K562 (cell line): Measurements from ENCODE around the gene PMVK. TPM values are rescaled to one million over a fixed set of nuclear protein-coding genes. Genes with fewer than 3 reads are reported as not detected.

Source experiments
- CHD2 ChIP-seq: IDR thresholded peaks from 2 replicates; pipeline ENCODE4 v1.6.1; 2011; ENCODE audit warnings: low read depth, low read length
- FOS ChIP-seq: IDR thresholded peaks from 3 replicates; pipeline ENCODE4 v1.6.1; 2011; ENCODE audit not compliant: insufficient read length; ENCODE audit errors: extremely low read depth
- HMG20B ChIP-seq: fragments of 250-450 bp; sonication (Bioruptor Pico); IDR thresholded peaks from 2 replicates; pipeline ENCODE4 v1.5.0; 2021; ENCODE audit warnings: mild to moderate bottlenecking
- NFIX ChIP-seq: fragments of 250-450 bp; sonication (Bioruptor Pico); IDR thresholded peaks from 2 replicates; pipeline ENCODE4 v1.4.0; 2020; ENCODE audit warnings: low read depth, mild to moderate bottlenecking, moderate library complexity
- NFRKB ChIP-seq: fragments of 450-650 bp; IDR thresholded peaks from 2 replicates; pipeline ENCODE4 v1.6.1; 2016; ENCODE audit warnings: low read depth
- POLR2B ChIP-seq: fragments of 450-650 bp; IDR thresholded peaks from 2 replicates; pipeline ENCODE4 v1.6.1; 2018; ENCODE audit warnings: low read depth; ENCODE audit not compliant: partially characterized antibody
- PTTG1 ChIP-seq: fragments of 450-650 bp; IDR thresholded peaks from 2 replicates; pipeline ENCODE4 v1.6.1; 2016; ENCODE audit warnings: low read depth, mild to moderate bottlenecking, missing genetic modification characterization, missing compliant biosample characterization
- SLC30A9 ChIP-seq: fragments of 250-450 bp; sonication (Bioruptor Pico); IDR thresholded peaks from 2 replicates; pipeline ENCODE4 v1.8.0; 2022; ENCODE audit warnings: mild to moderate bottlenecking, moderate library complexity
- SMARCA4 ChIP-seq: fragments of 450-650 bp; IDR thresholded peaks from 2 replicates; pipeline ENCODE4 v1.6.1; 2016
- TEAD4 ChIP-seq, 2 experiments: sonication (generic) in 1 of 2; formaldehyde crosslinking in 1 of 2; IDR thresholded peaks; 2 replicates each; pipeline versions ENCODE4 v1.6.1 to v1.8.0; 2012 to 2022; ENCODE audit warnings: borderline replicate concordance in 1 of 2, inconsistent platforms in 1 of 2, low read length in 1 of 2, mild to moderate bottlenecking in 1 of 2, missing genetic modification reagents in 1 of 2
- polyA plus RNA-seq, 8 experiments: library from polyadenylated mRNA; depleted of rRNA in 4 of 8; stranded (reverse) in 5 of 8; unstranded in 3 of 8; fragments of >200 nt; fragmentation: Nextera tagmentation in 2 of 8; fragmentation: Illumina TruSeq in 1 of 8; extraction: Ambion mirVana in 2 of 8; extraction: Trizol in 1 of 8; gene quantifications; 2 replicates each; pipeline versions ENCODE4 v1.2.1 to v1.2.3, GENCODE V29; 2011 to 2014; ENCODE audit warnings: inconsistent platforms in 1 of 8, missing spikeins in 1 of 8
- total RNA-seq, 7 experiments: library from RNA; depleted of rRNA in 6 of 7; stranded (reverse); fragments of >200 nt in 6 of 7; fragmentation: Illumina TruSeq in 2 of 7; extraction: Trizol in 2 of 7; gene quantifications; 2 replicates each; pipeline versions ENCODE4 v1.2.1 to v1.2.3, GENCODE V29; 2011 to 2021; ENCODE audit warnings: low replicate concordance in 1 of 7
- TF ChIP-seq, protein P1 (sequence below): sonication (generic); formaldehyde crosslinking; IDR thresholded peaks from 2 replicates; pipeline ENCODE4 v1.8.0; 2022; ENCODE audit warnings: mild to moderate bottlenecking, missing genetic modification reagents
- TF ChIP-seq, protein P2 (sequence below): fragments of 250-450 bp; sonication (Bioruptor Pico); IDR thresholded peaks from 2 replicates; pipeline ENCODE4 v1.5.0; 2020; ENCODE audit warnings: mild to moderate bottlenecking, borderline replicate concordance
- TF ChIP-seq, protein P3 (sequence below): sonication (generic); formaldehyde crosslinking; IDR thresholded peaks from 2 replicates; pipeline ENCODE4 v1.8.0; 2022; ENCODE audit warnings: mild to moderate bottlenecking, missing genetic modification reagents
- TF ChIP-seq, protein P4 (sequence below): fragments of 450-650 bp; formaldehyde crosslinking; IDR thresholded peaks from 2 replicates; pipeline ENCODE4 v1.4.0; 2022; ENCODE audit warnings: missing genetic modification characterization
- TF ChIP-seq, protein P5 (sequence below), 2 experiments: fragments of 250-450 bp in 1 of 2; fragments of 450-650 bp in 1 of 2; sonication (Bioruptor Pico) in 1 of 2; IDR thresholded peaks; 2 replicates each; pipeline versions ENCODE4 v1.6.1 to v1.8.0; 2016 to 2021; ENCODE audit warnings: mild to moderate bottlenecking in 2 of 2, moderate library complexity in 2 of 2, missing compliant biosample characterization in 1 of 2, missing genetic modification characterization in 1 of 2
- TF ChIP-seq, protein P6 (sequence below): fragments of 250-450 bp; sonication (Bioruptor Pico); IDR thresholded peaks from 2 replicates; pipeline ENCODE4 v1.9.0; 2021; ENCODE audit warnings: mild to moderate bottlenecking
- TF ChIP-seq, protein P7 (sequence below): fragments of 450-650 bp; IDR thresholded peaks from 2 replicates; pipeline ENCODE4 v1.6.1; 2016; ENCODE audit warnings: mild to moderate bottlenecking

Gene PMVK
- total and polyA plus RNA-seq, 9 of the 15 experiments (the other 6 are each of a cell fraction or from before 2014, with no cell fraction given), result 1.1 to 15.3 (median 6.3) TPM

DNA sequence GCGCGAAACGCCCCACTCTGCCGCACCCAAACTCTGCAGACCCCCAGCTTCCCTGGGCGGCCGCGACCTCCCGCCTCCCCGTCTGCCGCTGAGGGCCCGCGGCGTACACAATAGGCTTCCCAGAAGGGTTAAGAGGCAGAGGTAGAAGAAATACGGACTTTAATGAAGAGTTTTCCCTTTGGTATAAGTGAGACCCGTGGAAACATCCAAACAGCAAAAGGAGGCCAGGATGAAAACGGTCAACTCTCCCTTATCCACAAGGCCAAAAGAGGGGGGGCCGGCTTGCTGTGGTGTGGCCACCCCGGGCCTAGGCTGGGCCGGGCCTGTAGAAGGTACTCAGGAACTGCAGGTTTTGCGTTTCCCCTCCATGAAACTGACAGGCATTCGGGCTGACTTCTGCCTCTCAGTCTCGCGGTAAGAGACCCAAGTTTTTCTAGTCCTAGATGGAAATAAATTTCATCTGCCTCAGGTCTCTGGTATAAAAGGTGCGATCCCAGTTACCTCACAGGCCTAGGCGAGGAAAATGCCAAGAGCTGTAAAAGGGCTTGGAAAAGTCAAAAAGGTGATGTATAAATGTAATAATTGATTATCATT lies 25.7 kb upstream of the PMVK start (continued):
- TF ChIP-seq SMARCA4 (0 out of 2 replicates have a peak, but pooled peaks have one; percentile 11), POLR2B (peak; percentile 14), SLC30A9 (CRISPR knock-in tag) (0 out of 2 replicates have a peak, but pooled peaks have one; percentile 3), CHD2 (peak; percentile 70), HMG20B (CRISPR knock-in tag) (no peak), NFIX (CRISPR knock-in tag) (no peak), TEAD4 (IDR thresholded peaks at IDR 0.05; ENCODE audit: low read length) (no peak), TEAD4 (CRISPR knock-in tag; IDR thresholded peaks at IDR 0.05; ENCODE audit: borderline replicate concordance) (no peak), NFRKB (0 out of 2 replicates have a peak, but pooled peaks have one; percentile 26), PTTG1 (tag) (no peak), FOS (no peak)
- TF ChIP-seq, protein P1, sequence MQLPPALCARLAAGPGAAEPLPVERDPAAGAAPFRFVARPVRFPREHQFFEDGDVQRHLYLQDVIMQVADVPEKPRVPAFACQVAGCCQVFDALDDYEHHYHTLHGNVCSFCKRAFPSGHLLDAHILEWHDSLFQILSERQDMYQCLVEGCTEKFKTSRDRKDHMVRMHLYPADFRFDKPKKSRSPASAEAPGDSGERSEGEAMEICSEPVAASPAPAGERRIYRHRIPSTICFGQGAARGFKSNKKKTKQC (CRISPR knock-in tag), result peak; percentile 11; the same call in 1 of the 2 replicates
- TF ChIP-seq, protein P2, sequence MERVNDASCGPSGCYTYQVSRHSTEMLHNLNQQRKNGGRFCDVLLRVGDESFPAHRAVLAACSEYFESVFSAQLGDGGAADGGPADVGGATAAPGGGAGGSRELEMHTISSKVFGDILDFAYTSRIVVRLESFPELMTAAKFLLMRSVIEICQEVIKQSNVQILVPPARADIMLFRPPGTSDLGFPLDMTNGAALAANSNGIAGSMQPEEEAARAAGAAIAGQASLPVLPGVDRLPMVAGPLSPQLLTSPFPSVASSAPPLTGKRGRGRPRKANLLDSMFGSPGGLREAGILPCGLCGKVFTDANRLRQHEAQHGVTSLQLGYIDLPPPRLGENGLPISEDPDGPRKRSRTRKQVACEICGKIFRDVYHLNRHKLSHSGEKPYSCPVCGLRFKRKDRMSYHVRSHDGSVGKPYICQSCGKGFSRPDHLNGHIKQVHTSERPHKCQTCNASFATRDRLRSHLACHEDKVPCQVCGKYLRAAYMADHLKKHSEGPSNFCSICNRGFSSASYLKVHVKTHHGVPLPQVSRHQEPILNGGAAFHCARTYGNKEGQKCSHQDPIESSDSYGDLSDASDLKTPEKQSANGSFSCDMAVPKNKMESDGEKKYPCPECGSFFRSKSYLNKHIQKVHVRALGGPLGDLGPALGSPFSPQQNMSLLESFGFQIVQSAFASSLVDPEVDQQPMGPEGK (CRISPR knock-in tag), result 0 out of 2 replicates have a peak, but pooled peaks have one; percentile 38
- TF ChIP-seq, protein P3, sequence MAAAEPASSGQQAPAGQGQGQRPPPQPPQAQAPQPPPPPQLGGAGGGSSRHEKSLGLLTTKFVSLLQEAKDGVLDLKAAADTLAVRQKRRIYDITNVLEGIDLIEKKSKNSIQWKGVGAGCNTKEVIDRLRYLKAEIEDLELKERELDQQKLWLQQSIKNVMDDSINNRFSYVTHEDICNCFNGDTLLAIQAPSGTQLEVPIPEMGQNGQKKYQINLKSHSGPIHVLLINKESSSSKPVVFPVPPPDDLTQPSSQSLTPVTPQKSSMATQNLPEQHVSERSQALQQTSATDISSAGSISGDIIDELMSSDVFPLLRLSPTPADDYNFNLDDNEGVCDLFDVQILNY (CRISPR knock-in tag), result no peak
- TF ChIP-seq, protein P4, sequence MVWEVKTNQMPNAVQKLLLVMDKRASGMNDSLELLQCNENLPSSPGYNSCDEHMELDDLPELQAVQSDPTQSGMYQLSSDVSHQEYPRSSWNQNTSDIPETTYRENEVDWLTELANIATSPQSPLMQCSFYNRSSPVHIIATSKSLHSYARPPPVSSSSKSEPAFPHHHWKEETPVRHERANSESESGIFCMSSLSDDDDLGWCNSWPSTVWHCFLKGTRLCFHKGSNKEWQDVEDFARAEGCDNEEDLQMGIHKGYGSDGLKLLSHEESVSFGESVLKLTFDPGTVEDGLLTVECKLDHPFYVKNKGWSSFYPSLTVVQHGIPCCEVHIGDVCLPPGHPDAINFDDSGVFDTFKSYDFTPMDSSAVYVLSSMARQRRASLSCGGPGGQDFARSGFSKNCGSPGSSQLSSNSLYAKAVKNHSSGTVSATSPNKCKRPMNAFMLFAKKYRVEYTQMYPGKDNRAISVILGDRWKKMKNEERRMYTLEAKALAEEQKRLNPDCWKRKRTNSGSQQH, result 0 out of 2 replicates have a peak, but pooled peaks have one; percentile 7
- TF ChIP-seq, protein P5, sequence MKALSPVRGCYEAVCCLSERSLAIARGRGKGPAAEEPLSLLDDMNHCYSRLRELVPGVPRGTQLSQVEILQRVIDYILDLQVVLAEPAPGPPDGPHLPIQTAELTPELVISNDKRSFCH (CRISPR knock-in tag; IDR thresholded peaks at IDR 0.05), result no peak
- TF ChIP-seq, protein P5 (tag; IDR thresholded peaks at IDR 0.05), result no peak
- TF ChIP-seq, protein P6, sequence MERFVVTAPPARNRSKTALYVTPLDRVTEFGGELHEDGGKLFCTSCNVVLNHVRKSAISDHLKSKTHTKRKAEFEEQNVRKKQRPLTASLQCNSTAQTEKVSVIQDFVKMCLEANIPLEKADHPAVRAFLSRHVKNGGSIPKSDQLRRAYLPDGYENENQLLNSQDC (CRISPR knock-in tag), result 0 out of 2 replicates have a peak, but pooled peaks have one; percentile 49
- TF ChIP-seq, protein P7, sequence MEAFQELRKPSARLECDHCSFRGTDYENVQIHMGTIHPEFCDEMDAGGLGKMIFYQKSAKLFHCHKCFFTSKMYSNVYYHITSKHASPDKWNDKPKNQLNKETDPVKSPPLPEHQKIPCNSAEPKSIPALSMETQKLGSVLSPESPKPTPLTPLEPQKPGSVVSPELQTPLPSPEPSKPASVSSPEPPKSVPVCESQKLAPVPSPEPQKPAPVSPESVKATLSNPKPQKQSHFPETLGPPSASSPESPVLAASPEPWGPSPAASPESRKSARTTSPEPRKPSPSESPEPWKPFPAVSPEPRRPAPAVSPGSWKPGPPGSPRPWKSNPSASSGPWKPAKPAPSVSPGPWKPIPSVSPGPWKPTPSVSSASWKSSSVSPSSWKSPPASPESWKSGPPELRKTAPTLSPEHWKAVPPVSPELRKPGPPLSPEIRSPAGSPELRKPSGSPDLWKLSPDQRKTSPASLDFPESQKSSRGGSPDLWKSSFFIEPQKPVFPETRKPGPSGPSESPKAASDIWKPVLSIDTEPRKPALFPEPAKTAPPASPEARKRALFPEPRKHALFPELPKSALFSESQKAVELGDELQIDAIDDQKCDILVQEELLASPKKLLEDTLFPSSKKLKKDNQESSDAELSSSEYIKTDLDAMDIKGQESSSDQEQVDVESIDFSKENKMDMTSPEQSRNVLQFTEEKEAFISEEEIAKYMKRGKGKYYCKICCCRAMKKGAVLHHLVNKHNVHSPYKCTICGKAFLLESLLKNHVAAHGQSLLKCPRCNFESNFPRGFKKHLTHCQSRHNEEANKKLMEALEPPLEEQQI, result no peak
